GM23248 (cell line): Measurements from ENCODE around the gene CCR5. TPM values are rescaled to one million over a fixed set of nuclear protein-coding genes. Genes with fewer than 3 reads are reported as not detected.

ENCODE experiments used
- DNase-seq: peaks from one replicate; pipeline ENCODE4 v3.0.0-alpha.2; 2015
- H2AFZ ChIP-seq: fragments of 200-600 bp; sonication (generic); 2 replicates; pipeline ENCODE4 v1.6.1; 2016; ENCODE audit warnings: antibody characterized with exemption
- H3F3A ChIP-seq: fragments of 200-600 bp; sonication (generic); 2 replicates; pipeline ENCODE4 v1.6.1; 2016; ENCODE audit warnings: mild to moderate bottlenecking, antibody characterized with exemption, mixed run types; ENCODE audit not compliant: insufficient read depth
- H3K27ac ChIP-seq: fragments of 200-600 bp; sonication (generic); 2 replicates; pipeline ENCODE4 v1.5.1; 2016; ENCODE audit warnings: mild to moderate bottlenecking
- H3K27me3 ChIP-seq: fragments of 200-600 bp; sonication (generic); replicated peaks from 2 replicates; pipeline ENCODE4 v1.6.1; 2016; ENCODE audit warnings: mild to moderate bottlenecking; ENCODE audit not compliant: insufficient read depth
- H3K36me3 ChIP-seq: fragments of 200-600 bp; sonication (generic); 2 replicates; pipeline ENCODE4 v1.6.1; 2016; ENCODE audit warnings: low read depth, mild to moderate bottlenecking
- H3K4me1 ChIP-seq: fragments of 200-600 bp; sonication (generic); 2 replicates; pipeline ENCODE4 v1.6.1; 2016; ENCODE audit warnings: mild to moderate bottlenecking; ENCODE audit not compliant: insufficient read depth
- H3K4me2 ChIP-seq: fragments of 200-600 bp; sonication (generic); one replicate; pipeline ENCODE4 v1.6.1; 2016; ENCODE audit warnings: mild to moderate bottlenecking; ENCODE audit not compliant: unreplicated experiment
- H3K4me3 ChIP-seq: fragments of 200-600 bp; sonication (generic); 2 replicates; pipeline ENCODE4 v1.5.1; 2016; ENCODE audit warnings: mild to moderate bottlenecking
- H3K79me2 ChIP-seq: fragments of 200-600 bp; sonication (generic); 2 replicates; pipeline ENCODE4 v1.6.1; 2016; ENCODE audit warnings: mild to moderate bottlenecking; ENCODE audit not compliant: insufficient read depth
- H3K9ac ChIP-seq: fragments of 200-600 bp; sonication (generic); 2 replicates; pipeline ENCODE4 v1.6.1; 2016; ENCODE audit warnings: mild to moderate bottlenecking
- H3K9me2 ChIP-seq: fragments of 200-600 bp; sonication (generic); 2 replicates; pipeline ENCODE4 v1.6.1; 2016; ENCODE audit warnings: mixed run types, mild to moderate bottlenecking, moderate library complexity; ENCODE audit not compliant: insufficient read depth
- H3K9me3 ChIP-seq: fragments of 200-600 bp; sonication (generic); one replicate; pipeline ENCODE4 v1.6.1; 2017; ENCODE audit warnings: low read depth
- H4K20me1 ChIP-seq: fragments of 200-600 bp; sonication (generic); 2 replicates; pipeline ENCODE4 v1.6.0; 2016; ENCODE audit not compliant: insufficient read depth
- EZH2 ChIP-seq: fragments of 200-600 bp; sonication (generic); IDR thresholded peaks from 2 replicates; pipeline ENCODE4 v1.6.1; 2018; ENCODE audit warnings: antibody characterized with exemption, mild to moderate bottlenecking; ENCODE audit not compliant: insufficient read depth, poor library complexity, severe bottlenecking
- EZH2phosphoT487 ChIP-seq: fragments of 200-600 bp; sonication (generic); IDR thresholded peaks from 2 replicates; pipeline ENCODE4 v1.6.1; 2018; ENCODE audit warnings: antibody characterized with exemption, moderate library complexity, mild to moderate bottlenecking, low read depth; ENCODE audit not compliant: insufficient read depth
- WGBS, 2 experiments: methylation state at CpG; one replicate each; pipeline ENCODE4 v1.1.6; 2015 to 2017; ENCODE audit warnings: low lambda C conversion rate in 2 of 2, low coverage in 1 of 2; ENCODE audit errors: missing lambda C conversion rate in 2 of 2; 5-methylcytosine and 5-hydroxymethylcytosine counted together
- in situ Hi-C: fragments of 300-500 bp; cut with MboI; formaldehyde crosslinking; loops from 2 replicates; pipeline ENCODE4 v1.15.0; 2020
- polyA plus RNA-seq: library from polyadenylated mRNA; unstranded; fragments of >200 nt; fragmentation: Nextera tagmentation; extraction: Ambion mirVana; gene quantifications from 2 replicates; pipeline ENCODE4 v1.2.1, GENCODE V29; 2016
- total RNA-seq: library from RNA; depleted of rRNA; stranded (reverse); fragments of >200 nt; shearing (Covaris generic); gene quantifications from 2 replicates; pipeline ENCODE4 v1.2.3, GENCODE V29; 2014

Gene CCR5
- total and polyA plus RNA-seq, 2 experiments from 2014 or later = not detected

DNA sequence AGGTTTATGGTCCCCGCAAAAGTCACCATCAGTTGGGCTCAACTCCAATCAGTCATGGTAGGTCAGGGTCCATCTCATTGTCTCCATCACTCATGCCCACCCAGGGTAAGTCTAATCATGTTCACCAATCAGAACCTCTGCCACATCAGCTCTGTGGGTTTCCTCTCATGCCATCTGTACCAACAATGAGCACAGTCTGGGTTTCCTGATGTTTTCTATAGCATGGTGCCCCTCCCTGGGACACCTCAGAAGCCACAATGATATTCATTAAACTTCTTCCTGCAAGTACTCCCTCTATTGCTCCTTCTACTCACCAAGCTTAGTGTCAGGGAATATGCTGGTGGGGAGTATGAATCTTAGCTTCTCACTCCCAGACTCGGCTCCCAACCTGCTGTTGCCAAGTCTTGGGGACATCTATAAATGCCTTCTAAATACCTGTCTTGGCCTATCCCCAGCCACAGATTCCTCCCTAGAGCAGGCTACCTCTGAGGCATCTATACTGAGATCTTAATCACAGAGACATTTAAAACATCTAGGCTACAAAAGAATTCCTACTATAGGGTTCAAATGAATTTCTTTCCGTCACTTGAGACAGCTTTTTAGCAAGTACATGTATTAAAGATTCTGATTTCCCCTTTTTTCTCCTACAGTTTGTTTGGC, 21.8 kb upstream of the CCR5 start:
- no peak for TF ChIP-seq EZH2
- TF ChIP-seq EZH2phosphoT487 = no peak
- Histone ChIP-seq H3K27ac (no peak overlapping the region), H3K9me2 (no peaks in the 10 kb centered on the region), H2AFZ (no peak overlapping the region), H3K36me3 (no peaks in the 10 kb centered on the region), H3K27me3 (peaks cover 32% of the 10 kb centered on the region), H3K9me3 (no peaks in the 10 kb centered on the region), H3K79me2 (no peaks in the 10 kb centered on the region), H3K4me1 (no peaks in the 10 kb centered on the region), H4K20me1 (no peaks in the 10 kb centered on the region), H3K4me2 (no peak overlapping the region), H3K4me3 (no peak overlapping the region), H3F3A (no peaks in the 10 kb centered on the region), H3K9ac (no peak overlapping the region)
- in situ Hi-C loops = no loop called here
- DNase-seq = no peak
- 46 to 47% methylated on average over 3 of the region's 3 CpGs for WGBS, 2 experiments

DNA sequence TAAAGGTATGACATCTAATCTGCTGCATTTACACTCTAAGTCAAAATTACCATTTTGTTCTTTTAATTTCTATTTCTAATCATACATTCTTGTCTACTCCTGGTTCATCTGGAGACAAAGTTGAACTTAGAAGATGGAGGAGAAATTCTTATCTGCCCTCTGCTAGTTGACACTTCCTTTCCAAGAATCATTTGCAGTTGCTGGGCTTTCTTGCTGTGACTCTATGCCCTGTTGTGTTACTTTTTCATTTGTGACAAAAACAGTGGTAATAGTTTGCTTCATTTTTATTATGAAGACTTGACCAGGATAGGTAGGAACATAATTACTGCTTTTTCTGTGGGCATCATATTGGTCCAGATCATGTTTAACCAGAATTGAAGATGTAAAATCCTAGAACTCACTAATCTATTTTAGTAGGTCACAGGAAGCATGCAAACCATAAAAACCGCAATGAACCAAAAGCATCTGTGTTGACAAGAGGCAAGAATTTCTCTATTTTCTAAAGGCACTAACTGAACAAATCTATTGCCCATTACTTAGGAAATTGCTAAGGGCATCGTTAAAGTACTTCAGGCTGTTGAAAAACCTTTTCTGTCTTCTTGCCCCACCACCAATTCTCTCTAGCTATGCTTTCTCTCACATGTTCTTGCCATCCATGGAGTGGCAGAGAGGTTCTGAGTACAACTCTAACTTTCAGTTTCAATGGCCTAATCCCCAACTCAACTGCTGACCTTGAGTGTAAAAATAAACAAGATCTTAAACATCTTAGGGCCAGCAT, 21.1 kb upstream of the CCR5 start:
- no peaks in the 10 kb centered on the region for H3K9me2 ChIP-seq
- no peak overlapping the region for H3K4me2 ChIP-seq
- H4K20me1 ChIP-seq = no peaks in the 10 kb centered on the region
- no peaks in the 10 kb centered on the region for H3K4me1 ChIP-seq
- H3K79me2 ChIP-seq = no peaks in the 10 kb centered on the region
- in situ Hi-C loops = loop anchor here (25.0 kb wide), 2 partner anchors 412 to 587 kb away; partner anchors contain the start of gene CXCR6
- H3K4me3 ChIP-seq = no peak overlapping the region
- no peak overlapping the region for H3K27ac ChIP-seq
- peaks cover 39% of the 10 kb centered on the region for H3K27me3 ChIP-seq
- H3K9me3 ChIP-seq = no peaks in the 10 kb centered on the region
- no peaks in the 10 kb centered on the region for H3K36me3 ChIP-seq
- 29 to 33% methylated on average over 2 of the region's 2 CpGs for WGBS, 2 experiments
- no peak for DNase-seq
- no peak overlapping the region for H3K9ac ChIP-seq
- no peak overlapping the region for H2AFZ ChIP-seq
- H3F3A ChIP-seq = no peaks in the 10 kb centered on the region
- no peak for TF ChIP-seq EZH2phosphoT487
- no peak for TF ChIP-seq EZH2

DNA sequence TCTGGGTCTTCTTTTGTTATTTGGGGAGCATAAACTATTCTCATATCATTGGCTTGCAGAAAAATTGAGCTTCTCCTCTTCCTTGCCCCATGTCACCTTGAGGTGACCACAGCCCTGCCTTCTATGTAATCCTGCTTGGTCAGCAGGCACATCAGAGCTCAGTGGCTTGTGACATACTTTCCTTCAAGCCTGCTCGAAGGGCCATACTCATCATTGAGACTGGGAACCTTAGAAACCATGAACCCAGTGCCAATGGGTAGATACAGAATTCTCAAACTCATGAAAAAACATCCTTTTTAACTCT, 20.5 kb upstream of the CCR5 start:
- no peaks in the 10 kb centered on the region for H3K9me2 ChIP-seq
- H4K20me1 ChIP-seq = no peaks in the 10 kb centered on the region
- WGBS, 2 experiments = 4% methylated on average over 1 of the region's 1 CpG
- DNase-seq = no peak
- no peak overlapping the region for H3K27ac ChIP-seq
- no peaks in the 10 kb centered on the region for H3K9me3 ChIP-seq
- H3K27me3 ChIP-seq = peaks cover 44% of the 10 kb centered on the region
- H3F3A ChIP-seq = no peaks in the 10 kb centered on the region
- no peaks in the 10 kb centered on the region for H3K36me3 ChIP-seq
- no peak overlapping the region for H3K4me2 ChIP-seq
- H3K4me1 ChIP-seq = no peaks in the 10 kb centered on the region
- no peak overlapping the region for H3K4me3 ChIP-seq
- in situ Hi-C loops = loop anchor here (25.0 kb wide), 2 partner anchors 413 to 588 kb away; partner anchors contain the start of gene CXCR6
- no peaks in the 10 kb centered on the region for H3K79me2 ChIP-seq
- H3K9ac ChIP-seq = no peak overlapping the region
- H2AFZ ChIP-seq = no peak overlapping the region
- TF ChIP-seq EZH2phosphoT487 (no peak), EZH2 (no peak)

DNA sequence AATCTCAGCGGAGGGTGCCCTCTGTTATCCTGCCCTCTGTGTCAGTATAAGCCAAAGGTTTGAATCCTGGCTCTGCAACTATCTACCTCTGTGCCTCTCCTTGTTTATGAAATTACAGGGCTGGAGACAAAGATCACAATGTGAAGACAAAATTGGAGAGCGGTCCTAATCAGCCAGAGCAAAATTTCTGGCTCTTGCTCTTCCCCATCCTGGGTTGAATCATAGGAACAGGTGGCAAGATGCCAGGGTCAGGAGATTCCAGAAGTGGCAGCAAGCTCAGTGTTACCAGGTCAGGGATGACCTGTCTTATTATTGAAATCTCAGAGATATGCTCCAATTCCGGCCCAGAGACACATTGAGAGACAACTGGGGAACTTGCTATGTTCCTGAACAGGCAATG, 19.1 kb upstream of the CCR5 start:
- Histone ChIP-seq H3K27me3 (peaks cover 53% of the 10 kb centered on the region), H3K9ac (no peak overlapping the region), H2AFZ (no peak overlapping the region), H3K9me3 (no peaks in the 10 kb centered on the region), H4K20me1 (no peaks in the 10 kb centered on the region), H3K9me2 (no peaks in the 10 kb centered on the region), H3F3A (no peaks in the 10 kb centered on the region), H3K79me2 (no peaks in the 10 kb centered on the region), H3K4me3 (no peak overlapping the region), H3K27ac (no peak overlapping the region), H3K4me1 (no peaks in the 10 kb centered on the region), H3K4me2 (no peak overlapping the region), H3K36me3 (no peaks in the 10 kb centered on the region)
- in situ Hi-C loops = loop anchor here (25.0 kb wide), 2 partner anchors 414 to 589 kb away; partner anchors contain the start of gene CXCR6
- 58 to 61% methylated on average over 3 of the region's 3 CpGs for WGBS, 2 experiments
- TF ChIP-seq EZH2 = no peak
- no peak for TF ChIP-seq EZH2phosphoT487
- no peak for DNase-seq
